ENCODE data around the gene TRIM38.

DNA sequence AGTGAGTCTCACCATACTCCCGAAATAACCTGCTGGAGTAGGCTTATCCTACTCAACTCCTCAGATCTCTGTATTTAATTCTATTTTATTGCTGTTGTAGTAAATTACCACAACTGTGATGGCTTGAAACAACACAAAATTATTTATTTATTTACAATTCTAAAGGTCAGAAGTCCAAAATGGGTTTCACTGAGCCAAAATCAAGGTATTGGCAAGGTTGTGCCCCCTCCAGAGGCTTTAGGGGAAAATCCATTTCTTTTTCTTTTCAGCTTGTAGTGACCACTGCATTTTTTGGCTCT is 31.2 kb upstream of the TRIM38 start:
- no peak for TF ChIP-seq EZH2 (IDR thresholded peaks at IDR 0.05; ENCODE audit: insufficient read depth, low read length)
- TF ChIP-seq, protein P1, sequence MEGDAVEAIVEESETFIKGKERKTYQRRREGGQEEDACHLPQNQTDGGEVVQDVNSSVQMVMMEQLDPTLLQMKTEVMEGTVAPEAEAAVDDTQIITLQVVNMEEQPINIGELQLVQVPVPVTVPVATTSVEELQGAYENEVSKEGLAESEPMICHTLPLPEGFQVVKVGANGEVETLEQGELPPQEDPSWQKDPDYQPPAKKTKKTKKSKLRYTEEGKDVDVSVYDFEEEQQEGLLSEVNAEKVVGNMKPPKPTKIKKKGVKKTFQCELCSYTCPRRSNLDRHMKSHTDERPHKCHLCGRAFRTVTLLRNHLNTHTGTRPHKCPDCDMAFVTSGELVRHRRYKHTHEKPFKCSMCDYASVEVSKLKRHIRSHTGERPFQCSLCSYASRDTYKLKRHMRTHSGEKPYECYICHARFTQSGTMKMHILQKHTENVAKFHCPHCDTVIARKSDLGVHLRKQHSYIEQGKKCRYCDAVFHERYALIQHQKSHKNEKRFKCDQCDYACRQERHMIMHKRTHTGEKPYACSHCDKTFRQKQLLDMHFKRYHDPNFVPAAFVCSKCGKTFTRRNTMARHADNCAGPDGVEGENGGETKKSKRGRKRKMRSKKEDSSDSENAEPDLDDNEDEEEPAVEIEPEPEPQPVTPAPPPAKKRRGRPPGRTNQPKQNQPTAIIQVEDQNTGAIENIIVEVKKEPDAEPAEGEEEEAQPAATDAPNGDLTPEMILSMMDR (IDR thresholded peaks at IDR 0.05; ENCODE audit: insufficient read depth, low read depth, low read length): no peak

Data from astrocyte (in vitro differentiated cells and primary cell).